RWPE2 (cell line): Measurements from ENCODE around the gene UROD.

Experiments
- ATAC-seq: fragments of 200-7000 bp; cut with Tn5 transposase; 3 replicates; pipeline ENCODE4 v1.9.1; 2021; ENCODE audit warnings: low read depth
- DNase-seq: peaks from one replicate; pipeline ENCODE4 v3.0.0-alpha.2; 2020; ENCODE audit warnings: low spot score
- H3K27ac ChIP-seq: fragments of 450-650 bp; 2 replicates; pipeline ENCODE4 v1.5.1; 2017; ENCODE audit warnings: mild to moderate bottlenecking; ENCODE audit not compliant: poor library complexity, severe bottlenecking
- H3K27me3 ChIP-seq: fragments of 250-450 bp; sonication (Bioruptor Pico); 2 replicates; pipeline ENCODE4 v1.5.1; 2021; ENCODE audit warnings: mild to moderate bottlenecking, moderate library complexity; ENCODE audit not compliant: insufficient read depth, poor library complexity, severe bottlenecking
- H3K36me3 ChIP-seq: fragments of 250-450 bp; sonication (Bioruptor Pico); 2 replicates; pipeline ENCODE4 v1.5.1; 2020; ENCODE audit warnings: low read depth, mild to moderate bottlenecking, moderate library complexity
- H3K4me1 ChIP-seq: fragments of 250-450 bp; sonication (Bioruptor Pico); 2 replicates; pipeline ENCODE4 v1.5.1; 2021; ENCODE audit warnings: mild to moderate bottlenecking, moderate library complexity; ENCODE audit not compliant: insufficient read depth, poor library complexity, severe bottlenecking
- H3K4me3 ChIP-seq: fragments of 250-450 bp; sonication (Bioruptor Pico); 2 replicates; pipeline ENCODE4 v1.5.1; 2021; ENCODE audit warnings: mild to moderate bottlenecking, moderate library complexity; ENCODE audit not compliant: severe bottlenecking
- H3K9me3 ChIP-seq: fragments of 250-450 bp; sonication (Bioruptor Pico); 2 replicates; pipeline ENCODE4 v1.5.1; 2021; ENCODE audit warnings: mild to moderate bottlenecking, moderate library complexity; ENCODE audit not compliant: severe bottlenecking
- TF ChIP-seq, protein P1 (sequence below): fragments of 450-650 bp; IDR thresholded peaks from one replicate; pipeline ENCODE4 v1.5.1; 2017; ENCODE audit warnings: mild to moderate bottlenecking, moderate library complexity; ENCODE audit not compliant: poor library complexity, severe bottlenecking

Gene UROD

DNA sequence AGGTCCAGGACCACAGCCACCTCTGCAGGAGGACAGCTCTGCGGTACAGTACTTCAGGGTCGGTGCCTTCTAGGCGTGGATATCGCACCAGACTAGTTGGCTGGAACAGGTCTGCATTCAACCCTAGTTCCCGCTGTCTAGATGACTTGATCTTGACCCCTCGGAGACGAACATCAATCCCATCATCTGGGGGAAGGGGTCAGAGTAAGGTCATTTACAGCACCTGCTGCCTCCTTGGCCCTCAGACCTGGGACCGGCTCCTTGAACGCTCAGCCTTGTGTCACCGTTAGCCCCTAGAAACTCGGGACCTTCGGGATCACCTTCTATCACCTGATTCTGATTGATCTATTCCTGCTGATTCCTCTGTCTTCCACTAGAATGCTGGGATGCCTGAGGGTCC, 3.5 kb upstream of the UROD start:
- peaks cover 4% of the 10 kb centered on the region for H3K4me1 ChIP-seq
- peaks cover 40% of the 10 kb centered on the region for H3K36me3 ChIP-seq
- ATAC-seq, result no peak

DNA sequence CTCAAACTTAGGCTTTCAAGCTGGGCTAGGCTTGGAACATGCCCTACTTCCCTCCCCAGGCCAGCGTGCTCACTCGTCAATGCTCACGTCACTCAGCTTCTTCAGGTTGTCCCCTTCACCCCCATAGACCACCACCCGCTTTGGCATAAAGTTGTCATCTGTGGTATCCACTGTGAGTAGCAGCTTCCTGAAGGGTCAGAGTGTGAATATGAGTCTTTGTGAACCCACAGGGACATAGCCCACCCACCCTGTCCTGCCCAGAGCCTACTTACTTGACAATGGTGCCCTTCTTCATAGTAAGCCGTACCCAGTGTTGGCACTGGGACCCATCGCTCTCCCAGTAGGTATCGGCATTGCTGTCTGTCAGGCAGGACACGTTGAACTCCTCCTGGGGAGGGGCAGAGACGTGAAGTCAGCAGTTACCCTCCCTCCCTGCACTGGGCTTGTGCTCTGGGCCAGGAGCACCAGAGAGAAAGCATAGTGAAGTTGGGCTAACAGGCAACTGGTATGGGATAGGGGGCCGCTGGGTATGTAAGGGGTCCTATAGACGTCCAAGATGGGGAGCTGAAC, 2.7 kb upstream of the UROD start:
- H3K36me3 ChIP-seq, result peaks cover 49% of the 10 kb centered on the region
- no peak overlapping the region for H3K27ac ChIP-seq
- peaks cover 4% of the 10 kb centered on the region for H3K4me1 ChIP-seq
- no peaks in the 10 kb centered on the region for H3K27me3 ChIP-seq
- DNase-seq (no peak), ATAC-seq (no peak)
- no peaks in the 10 kb centered on the region for H3K9me3 ChIP-seq
- TF ChIP-seq, protein P1, sequence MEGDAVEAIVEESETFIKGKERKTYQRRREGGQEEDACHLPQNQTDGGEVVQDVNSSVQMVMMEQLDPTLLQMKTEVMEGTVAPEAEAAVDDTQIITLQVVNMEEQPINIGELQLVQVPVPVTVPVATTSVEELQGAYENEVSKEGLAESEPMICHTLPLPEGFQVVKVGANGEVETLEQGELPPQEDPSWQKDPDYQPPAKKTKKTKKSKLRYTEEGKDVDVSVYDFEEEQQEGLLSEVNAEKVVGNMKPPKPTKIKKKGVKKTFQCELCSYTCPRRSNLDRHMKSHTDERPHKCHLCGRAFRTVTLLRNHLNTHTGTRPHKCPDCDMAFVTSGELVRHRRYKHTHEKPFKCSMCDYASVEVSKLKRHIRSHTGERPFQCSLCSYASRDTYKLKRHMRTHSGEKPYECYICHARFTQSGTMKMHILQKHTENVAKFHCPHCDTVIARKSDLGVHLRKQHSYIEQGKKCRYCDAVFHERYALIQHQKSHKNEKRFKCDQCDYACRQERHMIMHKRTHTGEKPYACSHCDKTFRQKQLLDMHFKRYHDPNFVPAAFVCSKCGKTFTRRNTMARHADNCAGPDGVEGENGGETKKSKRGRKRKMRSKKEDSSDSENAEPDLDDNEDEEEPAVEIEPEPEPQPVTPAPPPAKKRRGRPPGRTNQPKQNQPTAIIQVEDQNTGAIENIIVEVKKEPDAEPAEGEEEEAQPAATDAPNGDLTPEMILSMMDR, result no peak
- no peak overlapping the region for H3K4me3 ChIP-seq

More for the DNA sequence above, 3.5 kb upstream of the UROD start:
- Histone ChIP-seq H3K4me3 (no peak overlapping the region), H3K9me3 (no peaks in the 10 kb centered on the region), H3K27me3 (no peaks in the 10 kb centered on the region), H3K27ac (no peak overlapping the region)
- DNase-seq, result no peak
- TF ChIP-seq, protein P1, result no peak

GRCh38 chr1:45009956-45010854, 1.8 kb upstream of the UROD start:
- Histone ChIP-seq H3K36me3 (peaks cover 49% of the 10 kb centered on the region), H3K4me1 (peaks cover 4% of the 10 kb centered on the region), H3K9me3 (no peaks in the 10 kb centered on the region), H3K27me3 (no peaks in the 10 kb centered on the region), H3K27ac (peak overlapping the region; percentile 65), H3K4me3 (peak overlapping the region; percentile 98)
- DNase-seq, result no peak
- TF ChIP-seq, protein P1, result no peak
- ATAC-seq, result peak; percentile 17; the same call in 2 of the 3 replicates

- DNase-seq (peak; percentile 82), ATAC-seq (peak; percentile 82)
- Histone ChIP-seq H3K36me3 (peaks cover 43% of the 10 kb centered on the region), H3K9me3 (no peaks in the 10 kb centered on the region), H3K27ac (peak within 1 kb of the TSS; percentile 65), H3K4me3 (peak within 1 kb of the TSS; percentile 98), H3K4me1 (peaks cover 4% of the 10 kb centered on the region), H3K27me3 (no peaks in the 10 kb centered on the region)
- TF ChIP-seq, protein P1, result no peak
Observed at GRCh38 chr1:45010855-45011811, 921 bp upstream of the UROD start, which contains the start of gene HECTD3. TSS of gene HECTD3 (minus strand) at chr1:45011324. CDS start at chr1:45011257, 67 bp downstream.
